NCI-H2171 (cell line): Measurements from ENCODE around the gene CTNNA2.

ENCODE experiments used
- DNase-seq: peaks from one replicate; lab custom pipeline; 2025; lab: John Stamatoyannopoulos, UW

Gene CTNNA2

GRCh38 chr2:80403081-80403480, 890.2 kb downstream of the CTNNA2 start:
- DNase-seq: no peak

- no peak for DNase-seq
These were observed 894.5 kb downstream of the CTNNA2 start for GRCh38 chr2:80407377-80407776.

DNA sequence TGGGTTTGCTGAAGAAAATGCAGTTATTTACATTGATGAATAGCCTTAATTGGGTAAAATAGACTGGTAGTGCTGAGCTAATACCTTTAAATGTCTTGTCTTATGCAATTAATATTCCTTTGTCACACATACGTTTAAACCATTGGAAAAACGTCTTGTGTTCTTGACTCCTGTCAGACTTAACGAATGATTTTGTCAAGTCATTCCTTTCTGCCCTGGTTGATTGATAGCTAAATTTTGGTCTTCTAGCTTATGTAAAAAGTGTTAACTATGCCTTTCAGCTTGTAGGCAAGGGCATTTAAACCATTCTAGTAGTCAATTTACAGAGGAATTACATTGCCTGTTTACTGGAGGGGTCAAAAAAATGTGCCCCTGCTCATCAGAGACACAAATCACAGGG, 897.5 kb downstream of the CTNNA2 start:
- DNase-seq: no peak

DNA sequence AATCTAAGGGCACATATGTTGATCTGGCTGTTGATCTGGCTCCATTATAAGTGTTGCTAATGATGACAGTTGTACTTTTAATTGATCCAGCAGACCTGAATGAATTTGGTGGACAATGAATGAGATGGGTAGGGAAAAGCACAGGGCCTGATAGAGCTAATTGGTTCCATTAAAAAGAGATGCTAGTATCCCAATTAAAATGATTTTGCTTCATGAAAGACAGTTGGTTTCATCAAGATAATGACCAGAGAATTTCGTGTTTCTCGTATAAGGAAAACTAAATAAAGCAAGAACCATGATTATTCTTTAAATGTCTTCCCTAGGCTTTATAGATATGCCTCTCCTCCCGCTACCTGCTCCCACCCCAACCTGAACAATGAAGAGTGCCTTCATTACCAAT, 900.3 kb downstream of the CTNNA2 start:
- DNase-seq: no peak

DNA sequence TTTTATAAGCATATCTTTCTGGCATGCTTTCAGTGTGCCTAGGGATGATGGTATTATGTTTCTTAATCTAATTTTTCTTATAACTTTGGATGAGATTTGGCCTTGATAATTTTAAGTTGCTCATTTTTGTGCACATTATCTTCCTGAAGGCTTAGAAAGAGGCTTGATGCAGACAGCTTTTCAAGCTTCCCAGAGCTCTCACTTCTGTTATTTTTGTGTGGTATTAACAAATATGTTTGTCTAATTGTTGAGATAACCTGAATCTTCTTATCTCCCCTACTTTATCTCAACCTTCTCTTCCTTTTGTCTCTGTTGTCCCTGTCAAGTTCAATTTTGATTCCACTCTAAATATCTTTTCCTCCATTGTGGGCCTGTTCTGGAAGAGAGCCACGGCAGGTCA, 904.9 kb downstream of the CTNNA2 start:
- DNase-seq: no peak

- DNase-seq: no peak
These were observed 907.8 kb downstream of the CTNNA2 start for GRCh38 chr2:80420530-80421208.

DNA sequence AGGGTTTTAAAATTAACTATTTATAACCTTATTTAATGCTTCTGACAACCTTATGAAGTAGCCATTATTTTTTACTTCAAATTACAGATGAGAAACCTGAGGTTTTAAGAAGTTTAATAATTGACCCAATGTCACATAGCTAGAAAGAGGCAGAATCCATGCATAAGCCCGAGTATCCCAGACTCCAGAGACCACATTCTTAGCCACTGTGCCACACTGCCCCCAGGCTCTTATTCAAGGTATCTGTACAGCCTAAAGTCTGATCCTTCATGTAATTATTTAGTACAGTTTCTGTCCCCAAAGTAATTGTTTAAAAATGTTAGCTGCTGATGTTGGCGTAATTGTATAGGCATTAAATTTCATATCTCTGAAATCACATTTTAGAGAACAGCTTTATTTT, 916.4 kb downstream of the CTNNA2 start:
- no peak for DNase-seq

- no peak for DNase-seq
These were observed 925.1 kb downstream of the CTNNA2 start for GRCh38 chr2:80437959-80438358.

DNA sequence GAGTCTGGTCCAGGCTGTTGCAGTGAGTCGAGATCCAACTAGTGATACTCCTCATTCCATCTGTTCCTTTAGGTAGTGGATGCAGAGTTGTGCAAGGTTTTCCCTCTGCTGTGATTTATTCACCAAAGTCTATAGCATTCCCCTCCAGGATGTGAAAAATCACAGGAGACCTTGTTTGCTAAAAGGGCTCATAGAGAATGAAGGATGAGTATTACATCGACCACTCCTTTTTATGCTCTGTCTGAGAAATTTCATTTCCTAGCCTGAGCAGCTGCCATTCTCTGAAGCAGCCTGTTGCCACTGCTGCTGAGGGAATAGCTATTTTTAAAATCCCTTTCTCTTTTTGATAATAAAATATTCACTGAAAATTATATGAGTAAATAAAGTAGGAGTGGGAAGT, 925.8 kb downstream of the CTNNA2 start:
- DNase-seq: no peak

DNA sequence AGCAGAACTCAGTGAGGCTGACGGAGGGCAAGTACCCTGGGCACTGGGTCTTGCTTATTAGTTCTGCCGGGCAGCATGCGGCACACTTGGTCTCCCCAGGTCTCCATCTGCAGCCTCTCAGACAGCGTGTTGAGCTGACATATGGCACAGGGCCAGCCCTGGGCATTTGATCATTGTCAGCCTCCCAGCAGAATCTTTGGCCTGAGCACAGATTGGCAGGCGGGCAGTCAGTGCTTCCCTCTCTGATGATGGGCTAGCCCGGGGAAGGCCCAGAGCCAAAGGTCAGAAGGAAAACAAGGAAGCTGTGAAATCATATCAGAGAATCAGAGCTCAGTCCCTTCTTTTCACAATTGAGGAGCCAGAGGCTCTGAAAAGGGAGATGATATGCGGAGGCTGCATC, 941.8 kb downstream of the CTNNA2 start:
- DNase-seq: no peak

- no peak for DNase-seq
These were observed 946.2 kb downstream of the CTNNA2 start for GRCh38 chr2:80459028-80459427.

GRCh38 chr2:80461505-80462197, 948.8 kb downstream of the CTNNA2 start:
- DNase-seq: no peak

DNA sequence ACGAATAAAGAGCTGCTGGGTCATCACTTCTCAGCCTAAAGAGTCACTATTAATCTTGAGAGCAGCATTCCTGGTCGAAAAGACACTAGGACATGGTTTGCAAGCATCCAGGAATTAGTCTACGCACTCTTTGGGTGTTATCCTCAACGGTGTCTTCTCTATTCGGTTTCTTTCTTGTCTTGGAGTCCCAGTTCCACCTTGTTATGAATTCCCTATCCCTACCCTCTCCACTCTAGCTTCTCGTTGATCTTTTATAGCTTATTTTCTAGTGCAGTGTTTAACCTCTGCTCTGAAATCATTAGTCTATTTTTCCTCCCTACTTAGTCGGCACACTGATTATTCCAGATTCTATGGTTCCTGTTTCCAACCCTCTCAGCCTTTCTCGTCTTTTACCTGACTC, 949.8 kb downstream of the CTNNA2 start:
- DNase-seq: no peak

DNA sequence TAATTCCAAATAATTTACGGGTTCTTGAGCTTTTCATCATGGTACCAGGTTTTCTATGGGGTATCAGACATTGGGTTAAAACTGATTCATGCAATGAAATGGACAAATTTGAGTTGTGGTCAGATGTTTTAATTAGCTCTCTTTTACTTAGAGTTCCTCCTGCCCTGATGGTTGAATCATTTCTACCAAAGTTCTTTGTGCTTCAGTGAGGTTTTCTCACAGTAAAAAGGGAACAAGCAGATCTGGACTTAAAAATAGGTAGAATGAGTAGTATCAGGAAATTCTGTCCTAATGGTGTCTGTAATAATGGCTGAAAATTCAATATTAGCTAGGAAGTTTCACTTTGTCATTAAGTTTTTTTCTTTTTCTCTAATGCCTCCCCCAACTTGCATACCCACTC, 951.4 kb downstream of the CTNNA2 start:
- DNase-seq: no peak

- no peak for DNase-seq
These were observed 954.5 kb downstream of the CTNNA2 start for GRCh38 chr2:80467262-80467811.

- DNase-seq: no peak
These were observed 956.6 kb downstream of the CTNNA2 start for GRCh38 chr2:80469428-80469827.

- DNase-seq: no peak
These were observed 960.2 kb downstream of the CTNNA2 start for GRCh38 chr2:80473069-80473468.

DNA sequence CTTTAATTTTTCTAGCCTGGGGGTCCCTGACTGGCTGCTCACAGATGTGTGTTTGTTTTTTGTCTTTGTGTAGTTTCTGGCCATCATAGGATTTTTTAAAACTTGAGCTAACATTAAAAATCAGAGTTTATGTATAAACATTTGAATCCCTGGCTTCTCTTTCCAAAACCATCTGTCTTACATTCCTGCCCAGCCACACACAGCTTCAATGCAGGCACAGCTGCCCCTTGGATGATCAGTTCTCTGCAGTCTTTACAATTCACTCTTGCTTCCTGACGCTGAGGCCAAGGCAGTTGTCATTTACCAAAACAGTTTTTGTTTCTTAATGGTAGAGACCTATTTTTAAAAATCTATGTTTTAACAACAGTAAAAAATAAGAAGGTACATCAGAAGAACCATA, 960.9 kb downstream of the CTNNA2 start:
- no peak for DNase-seq

- no peak for DNase-seq
These were observed 963.1 kb downstream of the CTNNA2 start for GRCh38 chr2:80475970-80476369.

- DNase-seq: no peak
These were observed 963.8 kb downstream of the CTNNA2 start for GRCh38 chr2:80476535-80477117.

GRCh38 chr2:80482276-80482675, 969.4 kb downstream of the CTNNA2 start:
- DNase-seq: no peak

GRCh38 chr2:80489717-80490116, 976.9 kb downstream of the CTNNA2 start:
- no peak for DNase-seq

DNA sequence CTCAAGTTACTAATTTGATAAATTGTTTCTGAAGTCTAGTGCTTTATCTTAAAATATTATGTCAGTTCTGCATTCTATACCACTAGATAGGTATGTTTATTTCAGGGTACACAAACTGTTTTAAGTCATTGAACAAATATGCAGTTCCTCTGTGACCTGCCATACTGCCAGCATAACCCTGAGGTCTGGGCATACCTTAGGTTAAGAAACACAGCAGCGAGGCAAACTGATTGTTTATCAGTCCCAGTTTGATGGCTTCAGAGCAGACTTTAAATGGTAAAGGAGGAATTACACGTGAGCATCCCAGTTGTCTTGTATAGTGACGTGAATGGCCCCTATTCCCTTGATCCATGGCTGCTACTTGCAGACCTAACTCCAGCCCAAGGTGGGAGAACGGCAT, 978.1 kb downstream of the CTNNA2 start:
- DNase-seq: no peak
